H9 (cell line): ENCODE measurements around the gene TEAD2. TPM values are rescaled to one million over a fixed set of nuclear protein-coding genes. Genes with fewer than 3 reads are reported as not detected.

ENCODE experiments used
- DNase-seq: peaks from one replicate; pipeline ENCODE4 v3.0.0-alpha.2; 2017
- H2AFZ ChIP-seq: one replicate; pipeline ENCODE4 v1.6.1; 2013; ENCODE audit warnings: mild to moderate bottlenecking, low read length, control low read depth, moderate library complexity
- H2AK5ac ChIP-seq: 2 replicates; pipeline ENCODE4 v1.6.1; 2013; ENCODE audit warnings: low read length, control low read depth, mixed read lengths; ENCODE audit not compliant: insufficient read length
- H2BK120ac ChIP-seq: one replicate; pipeline ENCODE4 v1.6.1; 2013; ENCODE audit warnings: low read depth, mild to moderate bottlenecking, low read length, control low read depth, inconsistent platforms; ENCODE audit not compliant: poor library complexity, severe bottlenecking
- H2BK12ac ChIP-seq: 2 replicates; pipeline ENCODE4 v1.6.1; 2013; ENCODE audit warnings: low read length, control low read depth, mixed read lengths, low read depth; ENCODE audit not compliant: insufficient read length
- H2BK15ac ChIP-seq: 2 replicates; pipeline ENCODE4 v1.6.1; 2013; ENCODE audit warnings: low read depth, low read length, control low read depth
- H2BK20ac ChIP-seq: one replicate; pipeline ENCODE4 v1.6.1; 2013; ENCODE audit warnings: low read depth, mild to moderate bottlenecking, low read length, control low read depth, inconsistent platforms; ENCODE audit not compliant: poor library complexity, severe bottlenecking
- H2BK5ac ChIP-seq: 2 replicates; pipeline ENCODE4 v1.6.1; 2013; ENCODE audit warnings: low read length, control low read depth, mixed read lengths; ENCODE audit not compliant: insufficient read length
- H3K14ac ChIP-seq: 2 replicates; pipeline ENCODE4 v1.6.1; 2013; ENCODE audit warnings: low read length, control low read depth; ENCODE audit not compliant: insufficient read depth
- H3K18ac ChIP-seq: 2 replicates; pipeline ENCODE4 v1.6.1; 2013; ENCODE audit warnings: low read depth, mild to moderate bottlenecking, mixed read lengths, low read length, control low read depth; ENCODE audit not compliant: insufficient read length
- H3K23ac ChIP-seq: 2 replicates; pipeline ENCODE4 v1.6.1; 2013; ENCODE audit warnings: low read length, control low read depth, mixed read lengths, low read depth; ENCODE audit not compliant: insufficient read length
- H3K23me2 ChIP-seq: 2 replicates; pipeline ENCODE4 v1.6.1; 2013; ENCODE audit warnings: low read depth, mild to moderate bottlenecking, mixed read lengths, low read length, control low read depth; ENCODE audit not compliant: insufficient read length, poor library complexity, severe bottlenecking
- H3K27ac ChIP-seq: 2 replicates; pipeline ENCODE4 v1.5.1; 2013; ENCODE audit warnings: low read length, control low read depth, mixed read lengths, low read depth; ENCODE audit not compliant: insufficient read length
- H3K27me3 ChIP-seq: 2 replicates; pipeline ENCODE4 v1.6.1; 2013; ENCODE audit warnings: low read length, control low read depth, inconsistent platforms; ENCODE audit not compliant: insufficient read depth
- H3K4ac ChIP-seq: 2 replicates; pipeline ENCODE4 v1.6.1; 2013; ENCODE audit warnings: low read depth, mild to moderate bottlenecking, control low read depth, inconsistent platforms, low read length, moderate library complexity
- H3K4me1 ChIP-seq: 2 replicates; pipeline ENCODE4 v1.6.1; 2013; ENCODE audit warnings: low read length, control low read depth, inconsistent platforms; ENCODE audit not compliant: insufficient read depth
- H3K4me2 ChIP-seq: 2 replicates; pipeline ENCODE4 v1.6.1; 2013; ENCODE audit warnings: low read length, control low read depth, mixed read lengths; ENCODE audit not compliant: insufficient read length, insufficient read depth
- H3K56ac ChIP-seq: 2 replicates; pipeline ENCODE4 v1.6.1; 2013; ENCODE audit warnings: low read depth, mild to moderate bottlenecking, mixed read lengths, low read length, control low read depth; ENCODE audit not compliant: insufficient read length
- H3K79me1 ChIP-seq: 2 replicates; pipeline ENCODE4 v1.6.1; 2013; ENCODE audit warnings: low read depth, mild to moderate bottlenecking, moderate library complexity, low read length, control low read depth, inconsistent platforms; ENCODE audit not compliant: insufficient read depth, poor library complexity, severe bottlenecking
- H3K79me2 ChIP-seq: 2 replicates; pipeline ENCODE4 v1.6.1; 2013; ENCODE audit warnings: low read length, control low read depth, inconsistent platforms; ENCODE audit not compliant: insufficient read depth
- H3K9ac ChIP-seq: 2 replicates; pipeline ENCODE4 v1.6.1; 2013; ENCODE audit warnings: low read length, control low read depth, mixed read lengths; ENCODE audit not compliant: insufficient read length; ENCODE audit errors: extremely low read depth
- H3K9me3 ChIP-seq: one replicate; pipeline ENCODE4 v1.6.1; 2013; ENCODE audit warnings: low read depth, low read length, inconsistent platforms; ENCODE audit not compliant: control insufficient read depth
- H3T11ph ChIP-seq: one replicate; pipeline ENCODE4 v1.6.1; 2013; ENCODE audit warnings: mild to moderate bottlenecking, low read length, control low read depth, inconsistent platforms
- H4K20me1 ChIP-seq: one replicate; pipeline ENCODE4 v1.6.1; 2013; ENCODE audit not compliant: control insufficient read depth, insufficient read length, insufficient read depth
- H4K5ac ChIP-seq: 2 replicates; pipeline ENCODE4 v1.6.1; 2013; ENCODE audit warnings: low read depth, mild to moderate bottlenecking, mixed read lengths, low read length, control low read depth; ENCODE audit not compliant: insufficient read length
- H4K8ac ChIP-seq: replicated peaks from 2 replicates; pipeline ENCODE4 v1.6.1; 2013; ENCODE audit warnings: low read length, control low read depth, mixed read lengths, low read depth; ENCODE audit not compliant: insufficient read length
- H4K91ac ChIP-seq: 2 replicates; pipeline ENCODE4 v1.6.1; 2013; ENCODE audit warnings: low read depth, mild to moderate bottlenecking, moderate library complexity, mixed read lengths, low read length, control low read depth; ENCODE audit not compliant: insufficient read length
- H3K27ac Mint-ChIP-seq, 3 experiments: 2 replicates in 2 of 3; 3 replicates in 1 of 3; pipeline ENCODE4 v1.8.0; 2020 to 2021; ENCODE audit warnings: mixed read lengths in 3 of 3, mild to moderate bottlenecking in 1 of 3, moderate library complexity in 1 of 3
- H3K27me3 Mint-ChIP-seq: 2 replicates; pipeline ENCODE4 v1.8.0; 2021; ENCODE audit warnings: low read depth, mild to moderate bottlenecking, moderate library complexity, mixed read lengths
- H3K36me3 Mint-ChIP-seq, 3 experiments: 2 replicates in 2 of 3; 3 replicates in 1 of 3; pipeline ENCODE4 v1.8.0; 2020 to 2021; ENCODE audit warnings: low read depth in 3 of 3, mixed read lengths in 3 of 3; ENCODE audit not compliant: insufficient read depth in 1 of 3
- H3K4me1 Mint-ChIP-seq, 2 experiments: 2 replicates each; pipeline ENCODE4 v1.8.0; 2020; ENCODE audit warnings: mixed read lengths in 2 of 2
- H3K4me3 Mint-ChIP-seq, 2 experiments: 2 replicates in 1 of 2; 3 replicates in 1 of 2; pipeline ENCODE4 v1.8.0; 2020 to 2021; ENCODE audit warnings: mild to moderate bottlenecking in 2 of 2, mixed read lengths in 2 of 2, moderate library complexity in 1 of 2
- H3K9me3 Mint-ChIP-seq, 2 experiments: 2 replicates in 1 of 2; 3 replicates in 1 of 2; pipeline ENCODE4 v1.8.0; 2020; ENCODE audit warnings: mild to moderate bottlenecking in 2 of 2, mixed read lengths in 2 of 2, moderate library complexity in 1 of 2
- CTCF ChIP-seq: fragments of 200-600 bp; sonication (generic); conservative IDR thresholded peaks from 3 replicates; pipeline ENCODE4 v1.8.0; 2021; ENCODE audit warnings: antibody characterized with exemption, mild to moderate bottlenecking
- WGBS: extraction: QIAGEN DNeasy Blood & Tissue Kit; methylation state at CpG from one replicate; pipeline ENCODE4 v1.1.7; 2013; ENCODE audit warnings: missing lambda C conversion rate, low lambda C conversion rate, mixed read lengths; ENCODE audit not compliant: insufficient read length; ENCODE audit errors: extremely low coverage; 5-methylcytosine and 5-hydroxymethylcytosine counted together
- total RNA-seq: library from RNA; stranded (reverse); gene quantifications from 2 replicates; pipeline ENCODE4 v1.2.1, GENCODE V29; 2021

TEAD2 gene
- total RNA-seq, 1 experiment from 2014 or later: 126 TPM

GRCh38 chr19:49400029-49400428 is 37.8 kb upstream of the TEAD2 start:
- Histone ChIP-seq H3K9me3 (no peaks in the 10 kb centered on the region), H2BK20ac (no peak overlapping the region), H3K4me1 (peaks cover 9% of the 10 kb centered on the region; the same call in 1 of the 2 replicates), H4K91ac (no peak overlapping the region), H3K14ac (no peak overlapping the region), H3K79me2 (no peaks in the 10 kb centered on the region), H3K9ac (no peak overlapping the region), H3K56ac (no peak overlapping the region), H3K4ac (no peak overlapping the region), H3K18ac (no peak overlapping the region), H2AK5ac (no peak overlapping the region), H3K27ac (no peak overlapping the region), H2BK15ac (no peak overlapping the region), H3T11ph (no peak overlapping the region), H2AFZ (no peak overlapping the region), H4K5ac (no peak overlapping the region), H2BK12ac (no peak overlapping the region), H2BK5ac (no peak overlapping the region), H3K4me2 (no peak overlapping the region), H3K23me2 (no peaks in the 10 kb centered on the region), H2BK120ac (no peak overlapping the region), H4K20me1 (peaks cover 2% of the 10 kb centered on the region), H3K79me1 (no peaks in the 10 kb centered on the region), H4K8ac (no peak overlapping the region), H3K23ac (no peak overlapping the region), H3K27me3 (no peaks in the 10 kb centered on the region)
- no peak for DNase-seq
- Mint-ChIP-seq H3K4me1 (peaks cover 55 to 73% of the 10 kb centered on the region in 2 experiments), H3K27ac (no peak overlapping the region), H3K9me3 (no peaks in the 10 kb centered on the region; a peak in 1 of 5 replicates), H3K4me3 (no peak overlapping the region), H3K36me3 (no peaks in the 10 kb centered on the region), H3K27me3 (peaks cover 4% of the 10 kb centered on the region; the same call in 1 of the 2 replicates)
- no CpG with 5 or more reads among the region's 6 CpGs for WGBS
- no peak for TF ChIP-seq CTCF
